GM19397 (cell line): ENCODE data around the gene EEF1G.
"Not testable (repeated sequence)": the region's sequence is repeated elsewhere in the genome, so short reads cannot be mapped to it uniquely, and the experiment has no call there.

Experiments used
- ATAC-seq: cut with Tn5 transposase; IDR thresholded peaks from one replicate; pipeline ENCODE4 v1.9.1; 2021; ENCODE audit warnings: mild to moderate bottlenecking, moderate library complexity; ENCODE audit not compliant: unreplicated experiment

The EEF1G gene

GRCh38 chr11:62556108-62556874 lies 17.4 kb downstream of the EEF1G start:
- ATAC-seq = peak; percentile 44

GRCh38 chr11:62555464-62556107 lies 18.1 kb downstream of the EEF1G start:
- no peak for ATAC-seq

- ATAC-seq = no peak
Measured at GRCh38 chr11:62554387-62555167, 19.1 kb downstream of the EEF1G start.

GRCh38 chr11:62553839-62554361 lies 19.8 kb downstream of the EEF1G start:
- no peak for ATAC-seq

GRCh38 chr11:62553080-62553838 lies 20.4 kb downstream of the EEF1G start:
- ATAC-seq = no peak

- no peak for ATAC-seq
Measured at GRCh38 chr11:62552485-62553079, 21.1 kb downstream of the EEF1G start.

- ATAC-seq = not testable (repeated sequence)
Measured at GRCh38 chr11:62550478-62550877, 23.2 kb downstream of the EEF1G start.

GRCh38 chr11:62548545-62549335 lies 25.0 kb downstream of the EEF1G start:
- ATAC-seq = no peak

- no peak for ATAC-seq
Measured at GRCh38 chr11:62547691-62548281, 25.9 kb downstream of the EEF1G start.

GRCh38 chr11:62546929-62547625 lies 26.6 kb downstream of the EEF1G start:
- no peak for ATAC-seq

GRCh38 chr11:62546244-62546928 lies 27.3 kb downstream of the EEF1G start, which contains the start of gene AHNAK:
Gene AHNAK, minus strand, starts transcription at chr11:62546806. Its CDS starts 10,708 bp downstream, at chr11:62536098.
- ATAC-seq = no peak

GRCh38 chr11:62545437-62546243 lies 28.1 kb downstream of the EEF1G start:
- ATAC-seq = no peak

- no peak for ATAC-seq
Measured at GRCh38 chr11:62544581-62545436, 28.9 kb downstream of the EEF1G start.

- no peak for ATAC-seq
Measured at GRCh38 chr11:62543680-62544444, 29.8 kb downstream of the EEF1G start.
